HEK293 (cell line): Measurements from ENCODE around the gene SOX3.

Experiments
- CTCF ChIA-PET: fragments of 350-600 bp; formaldehyde crosslinking; extraction: SDS; loops from one replicate; lab custom pipeline; 2021; ENCODE audit warnings: antibody characterized with exemption; lab: Yijun Ruan, JAX
- POLR2A ChIA-PET: fragments of 300-600 bp; formaldehyde crosslinking; extraction: SDS; loops from one replicate; lab custom pipeline; 2020; ENCODE audit warnings: antibody characterized with exemption, inconsistent platforms; lab: Yijun Ruan, JAX
- H3K27ac ChIP-seq: fragments of 200-500 bp; sonication (Bioruptor generic); 2 replicates; pipeline ENCODE4 v1.5.1; 2014; ENCODE audit warnings: low read depth, low read length, control low read depth, inconsistent platforms; ENCODE audit errors: extremely low read depth
- H3K36me3 ChIP-seq, 2 experiments: fragments of 200-500 bp in 1 of 2; sonication (Bioruptor generic) in 1 of 2; 1 replicate in 1 of 2; 2 replicates in 1 of 2; pipeline ENCODE4 v1.5.1; 2014 to 2017; ENCODE audit warnings: inconsistent platforms in 2 of 2, low read length in 2 of 2; ENCODE audit not compliant: control insufficient read depth in 2 of 2, insufficient read depth in 1 of 2
- H3K4me1 ChIP-seq: fragments of 200-500 bp; sonication (Bioruptor generic); 2 replicates; pipeline ENCODE4 v1.5.1; 2014; ENCODE audit warnings: mild to moderate bottlenecking, low read length, inconsistent platforms; ENCODE audit not compliant: control insufficient read depth, insufficient read depth
- H3K4me3 ChIP-seq: 2 replicates; pipeline ENCODE4 v1.5.1; 2011; ENCODE audit warnings: low read depth, mild to moderate bottlenecking, control low read depth, low read length, moderate library complexity
- H3K9me3 ChIP-seq: fragments of 200-500 bp; sonication (Bioruptor generic); 2 replicates; pipeline ENCODE4 v1.5.1; 2014; ENCODE audit warnings: low read depth, low read length, inconsistent platforms; ENCODE audit not compliant: control insufficient read depth, insufficient read depth
- KLF7 ChIP-seq: fragments of 450-650 bp; formaldehyde crosslinking; IDR thresholded peaks from 2 replicates; pipeline ENCODE4 v1.5.1; 2016; ENCODE audit warnings: missing biosample characterization, missing genetic modification characterization, borderline replicate concordance
- SP2 ChIP-seq: fragments of 450-650 bp; formaldehyde crosslinking; IDR thresholded peaks from 2 replicates; pipeline ENCODE4 v1.5.1; 2016; ENCODE audit warnings: missing biosample characterization, missing genetic modification characterization
- ZBTB48 ChIP-seq: fragments of 450-650 bp; formaldehyde crosslinking; IDR thresholded peaks from 2 replicates; pipeline ENCODE4 v1.5.1; 2016; ENCODE audit warnings: missing biosample characterization, missing genetic modification characterization
- ZNF114 ChIP-seq: fragments of 450-650 bp; formaldehyde crosslinking; IDR thresholded peaks from 2 replicates; pipeline ENCODE4 v1.5.0; 2017; ENCODE audit warnings: missing biosample characterization, missing genetic modification characterization
- ZNF121 ChIP-seq: fragments of 450-650 bp; formaldehyde crosslinking; IDR thresholded peaks from 2 replicates; pipeline ENCODE4 v1.5.1; 2016; ENCODE audit warnings: missing biosample characterization, missing genetic modification characterization
- ZNF202 ChIP-seq: fragments of 450-650 bp; formaldehyde crosslinking; IDR thresholded peaks from 2 replicates; pipeline ENCODE4 v1.5.1; 2016; ENCODE audit warnings: missing biosample characterization, missing genetic modification characterization, borderline replicate concordance
- ZNF416 ChIP-seq: fragments of 450-650 bp; formaldehyde crosslinking; IDR thresholded peaks from 2 replicates; pipeline ENCODE4 v1.5.1; 2016; ENCODE audit warnings: missing biosample characterization, missing genetic modification characterization
- ZNF621 ChIP-seq: fragments of 450-650 bp; formaldehyde crosslinking; IDR thresholded peaks from 2 replicates; pipeline ENCODE4 v1.5.1; 2017; ENCODE audit warnings: missing biosample characterization, missing genetic modification characterization
- ZNF843 ChIP-seq: fragments of 450-650 bp; formaldehyde crosslinking; IDR thresholded peaks from 2 replicates; pipeline ENCODE4 v1.5.1; 2016; ENCODE audit warnings: missing biosample characterization, missing genetic modification characterization
- ZSCAN16 ChIP-seq: fragments of 450-650 bp; formaldehyde crosslinking; IDR thresholded peaks from 2 replicates; pipeline ENCODE4 v1.5.1; 2016; ENCODE audit warnings: missing biosample characterization, missing genetic modification characterization
- ZSCAN23 ChIP-seq: fragments of 450-650 bp; formaldehyde crosslinking; IDR thresholded peaks from 2 replicates; pipeline ENCODE4 v1.5.1; 2016; ENCODE audit warnings: missing biosample characterization, missing genetic modification characterization
- TF ChIP-seq, protein P1 (sequence below): fragments of 450-650 bp; formaldehyde crosslinking; IDR thresholded peaks from 2 replicates; pipeline ENCODE4 v1.5.1; 2017; ENCODE audit warnings: missing biosample characterization, missing genetic modification characterization
- TF ChIP-seq, protein P2 (sequence below): fragments of 450-650 bp; formaldehyde crosslinking; IDR thresholded peaks from 2 replicates; pipeline ENCODE4 v1.5.1; 2016; ENCODE audit warnings: missing biosample characterization, missing genetic modification characterization
- TF ChIP-seq, protein P3 (sequence below): fragments of 450-650 bp; formaldehyde crosslinking; IDR thresholded peaks from 2 replicates; pipeline ENCODE4 v1.5.1; 2017; ENCODE audit warnings: missing biosample characterization, missing genetic modification characterization
- TF ChIP-seq, protein P4 (sequence below): fragments of 450-650 bp; formaldehyde crosslinking; optimal IDR thresholded peaks from 2 replicates; pipeline ENCODE3; 2016; ENCODE audit warnings: missing biosample characterization, mild to moderate bottlenecking, missing genetic modification characterization
- TF ChIP-seq, protein P5 (sequence below): fragments of 450-650 bp; IDR thresholded peaks from 2 replicates; pipeline ENCODE4 v1.5.1; 2018; ENCODE audit warnings: missing biosample characterization, mild to moderate bottlenecking, missing genetic modification characterization

The SOX3 gene

DNA sequence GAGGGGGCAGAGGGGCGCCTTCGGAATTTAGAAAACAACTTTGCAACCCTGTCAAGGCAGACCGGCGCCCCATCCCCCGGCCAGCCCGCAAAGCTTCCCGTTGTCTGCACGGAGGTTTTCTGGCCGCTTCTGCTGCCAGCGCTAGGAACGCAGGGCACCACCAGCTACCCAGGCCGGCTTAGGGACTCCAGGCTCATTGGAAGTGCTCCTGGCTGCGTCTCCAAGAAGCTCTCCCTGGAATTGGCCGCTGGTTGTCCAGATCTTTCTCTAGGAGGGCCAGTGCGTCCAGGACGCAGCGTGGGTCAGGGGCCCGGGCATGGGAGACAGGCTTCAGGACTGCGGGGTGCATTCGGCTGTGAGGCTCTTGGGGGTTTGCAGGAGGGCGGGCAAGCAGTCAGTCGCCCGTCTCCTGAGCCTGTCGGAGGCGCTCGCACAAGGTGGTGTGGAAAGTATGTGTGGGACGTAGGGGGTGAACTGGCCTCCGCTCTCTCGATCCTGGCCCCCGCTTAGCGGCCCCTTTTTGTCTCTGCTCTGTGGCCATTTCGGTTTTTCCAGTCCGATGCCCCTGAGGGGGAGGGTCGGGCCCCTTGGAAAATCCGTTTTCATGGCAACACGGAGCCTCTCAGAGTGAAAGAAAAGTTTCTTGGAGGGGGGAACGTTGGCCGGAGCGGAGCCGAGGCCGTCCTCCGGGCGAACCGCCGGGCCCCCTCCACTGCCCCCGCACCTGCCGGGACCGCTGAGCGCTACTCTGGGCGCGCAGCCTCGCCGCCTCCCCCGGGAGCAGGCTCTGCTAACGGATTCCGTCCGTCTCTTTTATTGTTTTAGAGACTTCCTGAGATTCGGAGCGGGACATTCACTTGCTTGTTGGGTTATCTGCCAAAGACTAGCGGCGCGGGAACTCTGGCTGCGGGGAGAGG lies 810 bp upstream of the SOX3 start (continued):
- TF ChIP-seq, protein P1, sequence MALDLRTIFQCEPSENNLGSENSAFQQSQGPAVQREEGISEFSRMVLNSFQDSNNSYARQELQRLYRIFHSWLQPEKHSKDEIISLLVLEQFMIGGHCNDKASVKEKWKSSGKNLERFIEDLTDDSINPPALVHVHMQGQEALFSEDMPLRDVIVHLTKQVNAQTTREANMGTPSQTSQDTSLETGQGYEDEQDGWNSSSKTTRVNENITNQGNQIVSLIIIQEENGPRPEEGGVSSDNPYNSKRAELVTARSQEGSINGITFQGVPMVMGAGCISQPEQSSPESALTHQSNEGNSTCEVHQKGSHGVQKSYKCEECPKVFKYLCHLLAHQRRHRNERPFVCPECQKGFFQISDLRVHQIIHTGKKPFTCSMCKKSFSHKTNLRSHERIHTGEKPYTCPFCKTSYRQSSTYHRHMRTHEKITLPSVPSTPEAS (tag by site-specific recombination), result no peak
- TF ChIP-seq ZSCAN16, result peak; percentile 80; the same call in 1 of the 2 replicates
- TF ChIP-seq, protein P2, sequence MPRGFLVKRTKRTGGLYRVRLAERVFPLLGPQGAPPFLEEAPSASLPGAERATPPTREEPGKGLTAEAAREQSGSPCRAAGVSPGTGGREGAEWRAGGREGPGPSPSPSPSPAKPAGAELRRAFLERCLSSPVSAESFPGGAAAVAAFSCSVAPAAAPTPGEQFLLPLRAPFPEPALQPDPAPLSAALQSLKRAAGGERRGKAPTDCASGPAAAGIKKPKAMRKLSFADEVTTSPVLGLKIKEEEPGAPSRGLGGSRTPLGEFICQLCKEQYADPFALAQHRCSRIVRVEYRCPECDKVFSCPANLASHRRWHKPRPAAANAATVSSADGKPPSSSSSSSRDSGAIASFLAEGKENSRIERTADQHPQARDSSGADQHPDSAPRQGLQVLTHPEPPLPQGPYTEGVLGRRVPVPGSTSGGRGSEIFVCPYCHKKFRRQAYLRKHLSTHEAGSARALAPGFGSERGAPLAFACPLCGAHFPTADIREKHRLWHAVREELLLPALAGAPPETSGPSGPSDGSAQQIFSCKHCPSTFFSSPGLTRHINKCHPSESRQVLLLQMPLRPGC (tag by site-specific recombination), result no peak
- TF ChIP-seq, protein P3, sequence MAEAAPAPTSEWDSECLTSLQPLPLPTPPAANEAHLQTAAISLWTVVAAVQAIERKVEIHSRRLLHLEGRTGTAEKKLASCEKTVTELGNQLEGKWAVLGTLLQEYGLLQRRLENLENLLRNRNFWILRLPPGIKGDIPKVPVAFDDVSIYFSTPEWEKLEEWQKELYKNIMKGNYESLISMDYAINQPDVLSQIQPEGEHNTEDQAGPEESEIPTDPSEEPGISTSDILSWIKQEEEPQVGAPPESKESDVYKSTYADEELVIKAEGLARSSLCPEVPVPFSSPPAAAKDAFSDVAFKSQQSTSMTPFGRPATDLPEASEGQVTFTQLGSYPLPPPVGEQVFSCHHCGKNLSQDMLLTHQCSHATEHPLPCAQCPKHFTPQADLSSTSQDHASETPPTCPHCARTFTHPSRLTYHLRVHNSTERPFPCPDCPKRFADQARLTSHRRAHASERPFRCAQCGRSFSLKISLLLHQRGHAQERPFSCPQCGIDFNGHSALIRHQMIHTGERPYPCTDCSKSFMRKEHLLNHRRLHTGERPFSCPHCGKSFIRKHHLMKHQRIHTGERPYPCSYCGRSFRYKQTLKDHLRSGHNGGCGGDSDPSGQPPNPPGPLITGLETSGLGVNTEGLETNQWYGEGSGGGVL (tag by site-specific recombination), result no peak
- peak; percentile 43; the same call in 1 of the 2 replicates for TF ChIP-seq ZBTB48 (tag by site-specific recombination)

DNA sequence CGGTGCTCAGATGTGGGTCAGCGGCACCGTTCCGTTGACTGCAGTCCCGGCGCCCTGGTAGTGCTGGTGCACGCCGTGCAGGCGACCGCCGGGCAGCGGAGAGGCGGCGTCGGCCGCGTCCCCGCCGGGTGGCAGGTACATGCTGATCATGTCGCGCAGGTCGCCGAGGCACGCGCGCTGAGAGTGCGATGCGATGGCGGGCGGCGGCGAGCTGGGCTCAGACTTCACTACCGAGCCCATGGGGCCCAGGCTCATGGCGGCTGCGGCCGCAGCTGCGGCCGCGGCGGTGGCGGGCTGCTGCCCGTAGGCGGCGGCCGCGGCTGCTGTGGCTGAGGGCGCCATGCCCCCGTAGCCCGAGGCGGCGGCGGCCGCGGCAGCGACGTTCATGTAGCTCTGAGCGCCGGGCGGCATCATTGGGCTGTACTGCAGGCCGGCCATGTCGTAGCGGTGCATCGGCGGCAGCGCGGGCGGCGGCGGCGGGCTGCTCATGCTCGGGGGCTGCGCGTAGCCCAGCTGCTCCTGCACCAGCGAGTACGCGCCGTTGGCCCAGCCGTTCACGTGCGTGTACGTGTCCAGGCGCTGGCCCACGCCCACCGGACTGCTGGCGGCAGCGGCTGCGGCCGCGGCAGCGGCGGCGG lies 1.0 kb downstream of the SOX3 start:
- POLR2A ChIA-PET, result interaction anchor here (0.7 kb wide), 1 partner anchor 54 kb away, joined by 3 read pairs; no protein-coding TSS in a partner anchor
- Histone ChIP-seq H3K4me1 (no peaks in the 10 kb centered on the region; the same call in 1 of the 2 replicates), H3K9me3 (no peaks in the 10 kb centered on the region), H3K27ac (peak overlapping the region; percentile 77; the same call in 1 of the 2 replicates), H3K36me3 (no peaks in the 10 kb centered on the region), H3K4me3 (peak overlapping the region; percentile 49)
- TF ChIP-seq, protein P4, sequence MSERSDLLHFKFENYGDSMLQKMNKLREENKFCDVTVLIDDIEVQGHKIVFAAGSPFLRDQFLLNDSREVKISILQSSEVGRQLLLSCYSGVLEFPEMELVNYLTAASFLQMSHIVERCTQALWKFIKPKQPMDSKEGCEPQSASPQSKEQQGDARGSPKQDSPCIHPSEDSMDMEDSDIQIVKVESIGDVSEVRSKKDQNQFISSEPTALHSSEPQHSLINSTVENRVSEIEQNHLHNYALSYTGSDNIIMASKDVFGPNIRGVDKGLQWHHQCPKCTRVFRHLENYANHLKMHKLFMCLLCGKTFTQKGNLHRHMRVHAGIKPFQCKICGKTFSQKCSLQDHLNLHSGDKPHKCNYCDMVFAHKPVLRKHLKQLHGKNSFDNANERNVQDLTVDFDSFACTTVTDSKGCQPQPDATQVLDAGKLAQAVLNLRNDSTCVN, result peak; percentile 45
- TF ChIP-seq ZNF416 (tag by site-specific recombination), result no peak
- CTCF ChIA-PET, result interaction anchor here (0.6 to 2.2 kb wide), 2 partner anchors 149 to 181 kb away, joined by 3 to 5 read pairs; no protein-coding TSS in a partner anchor

DNA sequence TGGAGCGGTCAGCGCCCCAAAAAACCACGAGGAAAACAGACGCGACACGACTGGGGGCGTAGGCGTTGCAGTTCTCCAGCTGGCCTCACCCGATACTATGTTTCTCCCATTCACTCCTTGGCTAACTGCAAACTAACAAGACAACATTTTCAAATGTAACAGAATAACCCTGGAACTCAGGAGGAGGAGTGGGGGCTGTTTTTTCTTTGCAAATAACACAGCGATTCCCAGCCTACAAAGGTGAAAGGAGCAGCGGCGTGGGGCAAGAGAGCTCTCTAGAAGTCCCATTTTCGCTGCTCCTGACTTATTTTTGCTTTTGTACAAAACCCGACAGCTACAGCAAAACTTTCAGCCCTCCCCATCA lies 1.6 kb downstream of the SOX3 start:
- Histone ChIP-seq H3K9me3 (no peaks in the 10 kb centered on the region), H3K4me3 (peak overlapping the region; percentile 49), H3K27ac (no peak overlapping the region), H3K36me3 (no peaks in the 10 kb centered on the region), H3K4me1 (no peaks in the 10 kb centered on the region; the same call in 1 of the 2 replicates)
- TF ChIP-seq KLF7 (no peak), ZNF621 (tag by site-specific recombination) (no peak), ZNF114 (tag by site-specific recombination) (no peak), ZNF843 (tag by site-specific recombination) (no peak), ZSCAN23 (tag by site-specific recombination) (no peak), ZNF121 (tag by site-specific recombination) (no peak), SP2 (no peak), ZNF202 (no peak)
- TF ChIP-seq, protein P5, sequence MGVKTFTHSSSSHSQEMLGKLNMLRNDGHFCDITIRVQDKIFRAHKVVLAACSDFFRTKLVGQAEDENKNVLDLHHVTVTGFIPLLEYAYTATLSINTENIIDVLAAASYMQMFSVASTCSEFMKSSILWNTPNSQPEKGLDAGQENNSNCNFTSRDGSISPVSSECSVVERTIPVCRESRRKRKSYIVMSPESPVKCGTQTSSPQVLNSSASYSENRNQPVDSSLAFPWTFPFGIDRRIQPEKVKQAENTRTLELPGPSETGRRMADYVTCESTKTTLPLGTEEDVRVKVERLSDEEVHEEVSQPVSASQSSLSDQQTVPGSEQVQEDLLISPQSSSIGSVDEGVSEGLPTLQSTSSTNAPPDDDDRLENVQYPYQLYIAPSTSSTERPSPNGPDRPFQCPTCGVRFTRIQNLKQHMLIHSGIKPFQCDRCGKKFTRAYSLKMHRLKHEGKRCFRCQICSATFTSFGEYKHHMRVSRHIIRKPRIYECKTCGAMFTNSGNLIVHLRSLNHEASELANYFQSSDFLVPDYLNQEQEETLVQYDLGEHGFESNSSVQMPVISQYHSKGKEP (tag by site-specific recombination), result no peak
- CTCF ChIA-PET, result interaction anchor here (1.1 to 2.2 kb wide), 2 partner anchors 11 to 148 kb away, joined by 4 to 5 read pairs; no protein-coding TSS in a partner anchor
- POLR2A ChIA-PET, result interaction anchor here (0.7 kb wide), 1 partner anchor 53 kb away, joined by 3 read pairs; no protein-coding TSS in a partner anchor
